Right ventricle myocardium inferior (tissue), 1 donor: Measurements from ENCODE around the gene STMN1. TPM values are rescaled to one million over a fixed set of nuclear protein-coding genes. Genes with fewer than 3 reads are reported as not detected.
A peak's percentile ranks its signal among the peaks of the same experiment; 100 is the strongest.

Source experiments
- ATAC-seq: fragments of 200-7000 bp; cut with Tn5 transposase; one replicate; pipeline ENCODE4 v1.9.1; 2020; ENCODE audit warnings: mild to moderate bottlenecking, moderate library complexity
- DNase-seq: peaks from one replicate; pipeline ENCODE4 v3.0.0; 2021; ENCODE audit errors: missing footprints
- intact Hi-C: fragments of 100-400 bp; cut with DNase I; formaldehyde crosslinking; loops from one replicate; pipeline ENCODE4 v1.11.0; 2022
- total RNA-seq: library from RNA; stranded (reverse); fragmentation: NEBNext Ultra II Directional; extraction: Animal tissue kit (Norgen Biotek cat#: 25700); gene quantifications from one replicate; pipeline ENCODE4 v1.2.1, GENCODE V29; 2021
- donor health status: DM: no; HTN: yes; CAD: no; lungs with severe emphysema.

Gene STMN1
- total RNA-seq, 1 donor from 2014 or later, result 30.0 TPM

- ATAC-seq, result no peak
- no peak for DNase-seq
- intact Hi-C loops, result no loop called here
Measured at GRCh38 chr1:25899792-25900191, 6.4 kb downstream of the STMN1 start.

GRCh38 chr1:25898223-25899015, 7.8 kb downstream of the STMN1 start:
- intact Hi-C loops, result no loop called here
- ATAC-seq, result no peak
- DNase-seq, result no peak

GRCh38 chr1:25897754-25898153, 8.5 kb downstream of the STMN1 start:
- ATAC-seq (no peak), DNase-seq (no peak)
- intact Hi-C loops, result no loop called here

GRCh38 chr1:25896266-25896665, 10.0 kb downstream of the STMN1 start:
- intact Hi-C loops, result no loop called here
- no peak for ATAC-seq
- DNase-seq, result no peak

- ATAC-seq, result peak; percentile 97
- intact Hi-C loops, result loop anchor here (1.0 kb wide), 1 partner anchor 103 kb away; the partner anchor contains the start of gene PAFAH2
Measured at GRCh38 chr1:25895365-25895990, 10.7 kb downstream of the STMN1 start.

GRCh38 chr1:25893116-25893515, 13.1 kb downstream of the STMN1 start:
- intact Hi-C loops, result no loop called here
- no peak for ATAC-seq
- DNase-seq, result no peak

More at GRCh38 chr1:25895365-25895990, 10.7 kb downstream of the STMN1 start:
- DNase-seq, result peak; percentile 94

- intact Hi-C loops, result no loop called here
- ATAC-seq (no peak), DNase-seq (no peak)
Measured at GRCh38 chr1:25891606-25892005, 14.6 kb downstream of the STMN1 start.

GRCh38 chr1:25890239-25891034, 15.8 kb downstream of the STMN1 start:
- intact Hi-C loops, result no loop called here
- DNase-seq (no peak), ATAC-seq (no peak)

- intact Hi-C loops, result no loop called here
- DNase-seq (no peak), ATAC-seq (no peak)
Measured at GRCh38 chr1:25889470-25889869, 16.7 kb downstream of the STMN1 start.

GRCh38 chr1:25888426-25888987, 17.7 kb downstream of the STMN1 start:
- no peak for DNase-seq
- ATAC-seq, result no peak
- intact Hi-C loops, result no loop called here

GRCh38 chr1:25885602-25886001, 20.6 kb downstream of the STMN1 start:
- ATAC-seq (no peak), DNase-seq (no peak)
- intact Hi-C loops, result no loop called here

GRCh38 chr1:25881266-25881665, 25.0 kb downstream of the STMN1 start:
- DNase-seq (no peak), ATAC-seq (no peak)
- intact Hi-C loops, result no loop called here

GRCh38 chr1:25880518-25880917, 25.7 kb downstream of the STMN1 start:
- intact Hi-C loops, result no loop called here
- no peak for ATAC-seq
- DNase-seq, result no peak

- intact Hi-C loops, result no loop called here
- DNase-seq, result no peak
- no peak for ATAC-seq
Measured at GRCh38 chr1:25879675-25880074, 26.5 kb downstream of the STMN1 start.

- ATAC-seq (no peak), DNase-seq (no peak)
- intact Hi-C loops, result no loop called here
Measured at GRCh38 chr1:25878690-25879089, 27.5 kb downstream of the STMN1 start.

GRCh38 chr1:25877155-25877554, 29.1 kb downstream of the STMN1 start:
- DNase-seq (no peak), ATAC-seq (no peak)
- intact Hi-C loops, result no loop called here

- intact Hi-C loops, result no loop called here
- no peak for ATAC-seq
Measured at GRCh38 chr1:25876693-25877077, 29.5 kb downstream of the STMN1 start.

GRCh38 chr1:25875856-25876692, 30.1 kb downstream of the STMN1 start:
- ATAC-seq (peak; percentile 64), DNase-seq (peak; percentile 79)
- intact Hi-C loops, result no loop called here

More at GRCh38 chr1:25876693-25877077, 29.5 kb downstream of the STMN1 start:
- no peak for DNase-seq
